ENCODE data around the gene WDR37.

DNA sequence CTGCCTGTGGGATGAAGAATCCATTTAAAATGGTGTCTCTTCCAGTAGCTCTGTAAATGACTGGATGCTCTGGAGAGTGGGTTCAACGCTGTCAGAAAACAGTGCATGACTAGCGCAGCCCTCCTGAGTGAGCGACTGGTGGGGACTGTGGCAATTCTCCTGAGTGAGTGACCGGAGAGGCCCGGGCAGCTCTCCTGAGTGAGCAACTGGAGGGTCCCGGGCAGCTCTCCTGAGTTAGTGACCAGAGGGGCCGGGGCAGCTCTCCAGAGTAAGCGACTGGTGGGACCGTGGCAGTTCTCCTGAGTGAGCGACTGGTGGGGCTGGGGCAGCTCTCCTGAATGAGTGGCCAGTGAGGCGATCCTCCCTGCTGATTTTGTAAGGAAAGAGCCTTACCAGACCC, 85.5 kb downstream of the WDR37 start:
- TF ChIP-seq BCL11A (IDR thresholded peaks at IDR 0.05; ENCODE audit: low read depth, low read length): no peak
- TF ChIP-seq POLR2AphosphoS5 (IDR thresholded peaks at IDR 0.05; ENCODE audit: low read length): no peak
- TF ChIP-seq BMI1 (IDR thresholded peaks at IDR 0.05; ENCODE audit: borderline replicate concordance): no peak
- TF ChIP-seq CREM (IDR thresholded peaks at IDR 0.05; ENCODE audit: low read depth): no peak

Measured in GM12878 (cell line).